Smooth muscle cell (in vitro differentiated cells): ENCODE measurements around the gene SLPI. TPM values are rescaled to one million over a fixed set of nuclear protein-coding genes. Genes with fewer than 3 reads are reported as not detected.

Source experiments
- DNase-seq: peaks from one replicate; lab custom pipeline; 2025; ENCODE audit not compliant: unreplicated experiment; lab: John Stamatoyannopoulos, UW
- H2AFZ ChIP-seq: fragments of 200-600 bp; sonication (generic); 2 replicates; pipeline ENCODE4 v1.6.0; 2016; ENCODE audit warnings: antibody characterized with exemption, low read depth, mild to moderate bottlenecking
- H3F3A ChIP-seq: fragments of 200-600 bp; sonication (generic); 2 replicates; pipeline ENCODE4 v1.6.0; 2017; ENCODE audit warnings: antibody characterized with exemption, low read depth
- H3K27ac ChIP-seq: fragments of 200-600 bp; sonication (generic); 2 replicates; pipeline ENCODE4 v1.5.1; 2016; ENCODE audit warnings: low read depth, mild to moderate bottlenecking
- H3K27me3 ChIP-seq: fragments of 200-600 bp; sonication (generic); 2 replicates; pipeline ENCODE4 v1.6.1; 2016; ENCODE audit warnings: low read depth, mild to moderate bottlenecking
- H3K36me3 ChIP-seq: fragments of 200-600 bp; sonication (generic); 2 replicates; pipeline ENCODE4 v1.5.1; 2016; ENCODE audit warnings: low read depth
- H3K4me1 ChIP-seq: fragments of 200-600 bp; sonication (generic); 2 replicates; pipeline ENCODE4 v1.5.1; 2016; ENCODE audit warnings: low read depth
- H3K4me2 ChIP-seq: fragments of 200-600 bp; sonication (generic); 2 replicates; pipeline ENCODE4 v1.6.0; 2016; ENCODE audit warnings: mild to moderate bottlenecking
- H3K4me3 ChIP-seq: fragments of 200-600 bp; sonication (generic); 2 replicates; pipeline ENCODE4 v1.5.1; 2016; ENCODE audit warnings: mild to moderate bottlenecking
- H3K79me2 ChIP-seq: fragments of 200-600 bp; sonication (generic); 2 replicates; pipeline ENCODE4 v1.6.0; 2016; ENCODE audit warnings: low read depth, mild to moderate bottlenecking
- H3K9ac ChIP-seq: fragments of 200-600 bp; sonication (generic); 2 replicates; pipeline ENCODE4 v1.6.0; 2016; ENCODE audit warnings: low read depth
- H3K9me3 ChIP-seq: fragments of 200-600 bp; sonication (generic); replicated peaks from 2 replicates; pipeline ENCODE4 v1.5.1; 2016; ENCODE audit warnings: low read depth
- H4K20me1 ChIP-seq: fragments of 200-600 bp; sonication (generic); 2 replicates; pipeline ENCODE4 v1.6.0; 2016; ENCODE audit warnings: low read depth
- CTCF ChIP-seq: fragments of 200-600 bp; sonication (generic); IDR thresholded peaks from 2 replicates; pipeline ENCODE4 v1.5.1; 2017; ENCODE audit warnings: borderline replicate concordance, mild to moderate bottlenecking, antibody characterized with exemption; ENCODE audit not compliant: insufficient read depth, poor library complexity, severe bottlenecking
- WGBS: methylation state at CpG from one replicate; pipeline ENCODE4 v1.1.7; 2016; ENCODE audit warnings: low lambda C conversion rate; 5-methylcytosine and 5-hydroxymethylcytosine counted together
- polyA plus RNA-seq: library from polyadenylated mRNA; unstranded; fragments of >200 nt; fragmentation: Nextera tagmentation; extraction: Ambion mirVana; gene quantifications from 2 replicates; pipeline ENCODE4 v1.2.1, GENCODE V29; 2016
- total RNA-seq: library from RNA; depleted of rRNA; stranded (reverse); fragments of >200 nt; gene quantifications from 2 replicates; pipeline ENCODE4 v1.2.3, GENCODE V29; 2014

SLPI gene
- total and polyA plus RNA-seq, 2 experiments from 2014 or later = 0.63 to 3.1 TPM

GRCh38 chr20:45246109-45246508, 8.3 kb downstream of the SLPI start:
- no peaks in the 10 kb centered on the region for H3K79me2 ChIP-seq
- H3K36me3 ChIP-seq = no peaks in the 10 kb centered on the region
- H3K9me3 ChIP-seq = no peaks in the 10 kb centered on the region
- TF ChIP-seq CTCF = no peak
- no peak overlapping the region for H3K4me2 ChIP-seq
- H4K20me1 ChIP-seq = no peaks in the 10 kb centered on the region
- no peak overlapping the region for H3K9ac ChIP-seq
- H2AFZ ChIP-seq = no peak overlapping the region
- no peaks in the 10 kb centered on the region for H3K4me1 ChIP-seq
- H3K27ac ChIP-seq = no peak overlapping the region
- H3K27me3 ChIP-seq = peaks cover 72% of the 10 kb centered on the region
- 76% methylated on average over 6 of the region's 6 CpGs for WGBS
- no peaks in the 10 kb centered on the region for H3F3A ChIP-seq
- no peak for DNase-seq
- H3K4me3 ChIP-seq = no peak overlapping the region

- Histone ChIP-seq H3F3A (no peaks in the 10 kb centered on the region), H3K9ac (no peak overlapping the region), H3K4me1 (no peaks in the 10 kb centered on the region), H3K9me3 (no peaks in the 10 kb centered on the region), H3K27ac (no peak overlapping the region), H4K20me1 (no peaks in the 10 kb centered on the region), H3K4me3 (no peak overlapping the region), H3K4me2 (no peak overlapping the region), H3K36me3 (no peaks in the 10 kb centered on the region), H3K27me3 (peaks cover 44% of the 10 kb centered on the region), H2AFZ (no peak overlapping the region), H3K79me2 (no peaks in the 10 kb centered on the region)
- DNase-seq = no peak
- 85% methylated on average over 2 of the region's 2 CpGs for WGBS
- no peak for TF ChIP-seq CTCF
Measured at GRCh38 chr20:45238139-45238538, 16.2 kb downstream of the SLPI start.

- no peaks in the 10 kb centered on the region for H3F3A ChIP-seq
- no peak overlapping the region for H2AFZ ChIP-seq
- H3K9me3 ChIP-seq = no peaks in the 10 kb centered on the region
- TF ChIP-seq CTCF = peak; percentile 16
- no peaks in the 10 kb centered on the region for H3K36me3 ChIP-seq
- H3K4me3 ChIP-seq = no peak overlapping the region
- no peak overlapping the region for H3K9ac ChIP-seq
- no peak overlapping the region for H3K4me2 ChIP-seq
- peaks cover 38% of the 10 kb centered on the region for H3K27me3 ChIP-seq
- no peaks in the 10 kb centered on the region for H3K79me2 ChIP-seq
- H3K27ac ChIP-seq = no peak overlapping the region
- H4K20me1 ChIP-seq = no peaks in the 10 kb centered on the region
- no peak for DNase-seq
- WGBS = 72% methylated on average over 4 of the region's 4 CpGs
- no peaks in the 10 kb centered on the region for H3K4me1 ChIP-seq
Measured at GRCh38 chr20:45235995-45236394, 18.4 kb downstream of the SLPI start.

GRCh38 chr20:45230631-45231030, 23.7 kb downstream of the SLPI start:
- TF ChIP-seq CTCF = no peak
- no peak for DNase-seq
- no peaks in the 10 kb centered on the region for H3K4me1 ChIP-seq
- no peaks in the 10 kb centered on the region for H3K36me3 ChIP-seq
- no peak overlapping the region for H3K4me3 ChIP-seq
- H2AFZ ChIP-seq = no peak overlapping the region
- no peaks in the 10 kb centered on the region for H3F3A ChIP-seq
- no peak overlapping the region for H3K27ac ChIP-seq
- no peak overlapping the region for H3K4me2 ChIP-seq
- H3K9ac ChIP-seq = no peak overlapping the region
- no peaks in the 10 kb centered on the region for H4K20me1 ChIP-seq
- WGBS = 88% methylated on average over 9 of the region's 9 CpGs
- H3K27me3 ChIP-seq = peaks cover 40% of the 10 kb centered on the region
- H3K9me3 ChIP-seq = no peaks in the 10 kb centered on the region
- H3K79me2 ChIP-seq = no peaks in the 10 kb centered on the region
